HEK293 (cell line): ENCODE data around the gene DEFB125.
A peak's percentile ranks its signal among the peaks of the same experiment; 100 is the strongest.

Experiments
- CTCF ChIA-PET: fragments of 350-600 bp; formaldehyde crosslinking; extraction: SDS; loops from one replicate; lab custom pipeline; 2021; ENCODE audit warnings: antibody characterized with exemption; lab: Yijun Ruan, JAX
- POLR2A ChIA-PET: fragments of 300-600 bp; formaldehyde crosslinking; extraction: SDS; loops from one replicate; lab custom pipeline; 2020; ENCODE audit warnings: antibody characterized with exemption, inconsistent platforms; lab: Yijun Ruan, JAX
- H3K27ac ChIP-seq: fragments of 200-500 bp; sonication (Bioruptor generic); 2 replicates; pipeline ENCODE4 v1.5.1; 2014; ENCODE audit warnings: low read depth, low read length, control low read depth, inconsistent platforms; ENCODE audit errors: extremely low read depth
- H3K36me3 ChIP-seq, 2 experiments: fragments of 200-500 bp in 1 of 2; sonication (Bioruptor generic) in 1 of 2; 1 replicate in 1 of 2; 2 replicates in 1 of 2; pipeline ENCODE4 v1.5.1; 2014 to 2017; ENCODE audit warnings: inconsistent platforms in 2 of 2, low read length in 2 of 2; ENCODE audit not compliant: control insufficient read depth in 2 of 2, insufficient read depth in 1 of 2
- H3K4me1 ChIP-seq: fragments of 200-500 bp; sonication (Bioruptor generic); 2 replicates; pipeline ENCODE4 v1.5.1; 2014; ENCODE audit warnings: mild to moderate bottlenecking, low read length, inconsistent platforms; ENCODE audit not compliant: control insufficient read depth, insufficient read depth
- H3K4me3 ChIP-seq: 2 replicates; pipeline ENCODE4 v1.5.1; 2011; ENCODE audit warnings: low read depth, mild to moderate bottlenecking, control low read depth, low read length, moderate library complexity
- H3K9me3 ChIP-seq: fragments of 200-500 bp; sonication (Bioruptor generic); 2 replicates; pipeline ENCODE4 v1.5.1; 2014; ENCODE audit warnings: low read depth, low read length, inconsistent platforms; ENCODE audit not compliant: control insufficient read depth, insufficient read depth
- EGR2 ChIP-seq: fragments of 450-650 bp; formaldehyde crosslinking; IDR thresholded peaks from 2 replicates; pipeline ENCODE4 v1.5.1; 2016; ENCODE audit warnings: low read depth, missing biosample characterization, missing genetic modification characterization
- SP7 ChIP-seq: fragments of 450-650 bp; formaldehyde crosslinking; IDR thresholded peaks from 2 replicates; pipeline ENCODE4 v1.5.1; 2016; ENCODE audit warnings: missing biosample characterization, missing genetic modification characterization
- TRIM28 ChIP-seq: IDR thresholded peaks from 2 replicates; pipeline ENCODE4 v1.6.1; 2011; ENCODE audit warnings: low read length, control low read depth, borderline replicate concordance
- ZBTB1 ChIP-seq: fragments of 450-650 bp; formaldehyde crosslinking; IDR thresholded peaks from 2 replicates; pipeline ENCODE4 v1.5.1; 2016; ENCODE audit warnings: missing biosample characterization, missing genetic modification characterization
- ZBTB17 ChIP-seq: fragments of 450-650 bp; formaldehyde crosslinking; IDR thresholded peaks from 2 replicates; pipeline ENCODE4 v1.5.1; 2016; ENCODE audit warnings: missing biosample characterization, missing genetic modification characterization
- ZBTB7A ChIP-seq: fragments of 450-650 bp; formaldehyde crosslinking; IDR thresholded peaks from 2 replicates; pipeline ENCODE4 v1.5.1; 2016; ENCODE audit warnings: low read depth, missing biosample characterization, missing genetic modification characterization
- ZNF433 ChIP-seq: fragments of 450-650 bp; formaldehyde crosslinking; IDR thresholded peaks from 2 replicates; pipeline ENCODE4 v1.5.1; 2016; ENCODE audit warnings: missing biosample characterization, missing genetic modification characterization, low read depth
- ZNF623 ChIP-seq: fragments of 450-650 bp; formaldehyde crosslinking; IDR thresholded peaks from 2 replicates; pipeline ENCODE4 v1.5.1; 2016; ENCODE audit warnings: missing biosample characterization, missing genetic modification characterization
- ZNF654 ChIP-seq: fragments of 450-650 bp; formaldehyde crosslinking; IDR thresholded peaks from 2 replicates; pipeline ENCODE4 v1.5.1; 2016; ENCODE audit warnings: low read depth, missing biosample characterization, missing genetic modification characterization
- ZSCAN5A ChIP-seq: fragments of 450-650 bp; formaldehyde crosslinking; IDR thresholded peaks from 2 replicates; pipeline ENCODE4 v1.5.1; 2016; ENCODE audit warnings: missing biosample characterization, missing genetic modification characterization
- TF ChIP-seq, protein P1 (sequence below): fragments of 450-650 bp; formaldehyde crosslinking; IDR thresholded peaks from 2 replicates; pipeline ENCODE4 v1.5.1; 2016; ENCODE audit warnings: missing biosample characterization, missing genetic modification characterization
- TF ChIP-seq, protein P2 (sequence below): fragments of 450-650 bp; formaldehyde crosslinking; conservative IDR thresholded peaks from 2 replicates; pipeline ENCODE4 v1.5.1; 2016; ENCODE audit warnings: low read depth, missing biosample characterization, missing genetic modification characterization
- TF ChIP-seq, protein P3 (sequence below): fragments of 450-650 bp; formaldehyde crosslinking; IDR thresholded peaks from 2 replicates; pipeline ENCODE4 v1.5.1; 2017; ENCODE audit warnings: missing biosample characterization, missing genetic modification characterization

DEFB125 gene

GRCh38 chr20:137668-138490 lies 50.4 kb downstream of the DEFB125 start:
- TF ChIP-seq, protein P1, sequence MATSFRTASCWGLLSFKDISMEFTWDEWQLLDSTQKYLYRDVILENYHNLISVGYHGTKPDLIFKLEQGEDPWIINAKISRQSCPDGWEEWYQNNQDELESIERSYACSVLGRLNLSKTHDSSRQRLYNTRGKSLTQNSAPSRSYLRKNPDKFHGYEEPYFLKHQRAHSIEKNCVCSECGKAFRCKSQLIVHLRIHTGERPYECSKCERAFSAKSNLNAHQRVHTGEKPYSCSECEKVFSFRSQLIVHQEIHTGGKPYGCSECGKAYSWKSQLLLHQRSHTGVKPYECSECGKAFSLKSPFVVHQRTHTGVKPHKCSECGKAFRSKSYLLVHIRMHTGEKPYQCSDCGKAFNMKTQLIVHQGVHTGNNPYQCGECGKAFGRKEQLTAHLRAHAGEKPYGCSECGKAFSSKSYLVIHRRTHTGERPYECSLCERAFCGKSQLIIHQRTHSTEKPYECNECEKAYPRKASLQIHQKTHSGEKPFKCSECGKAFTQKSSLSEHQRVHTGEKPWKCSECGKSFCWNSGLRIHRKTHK (tag by site-specific recombination): peak; percentile 44; the same call in 1 of the 2 replicates
- TF ChIP-seq ZBTB1 (no peak), SP7 (tag by site-specific recombination) (0 out of 2 replicates have a peak, but pooled peaks have one; percentile 20), TRIM28 (0 out of 2 replicates have a peak, but pooled peaks have one; percentile 44), ZNF654 (tag by site-specific recombination) (peak; percentile 23; the same call in 1 of the 2 replicates), ZSCAN5A (tag by site-specific recombination) (peak; percentile 57; the same call in 1 of the 2 replicates), ZBTB7A (tag by site-specific recombination) (no peak)
- TF ChIP-seq, protein P2, sequence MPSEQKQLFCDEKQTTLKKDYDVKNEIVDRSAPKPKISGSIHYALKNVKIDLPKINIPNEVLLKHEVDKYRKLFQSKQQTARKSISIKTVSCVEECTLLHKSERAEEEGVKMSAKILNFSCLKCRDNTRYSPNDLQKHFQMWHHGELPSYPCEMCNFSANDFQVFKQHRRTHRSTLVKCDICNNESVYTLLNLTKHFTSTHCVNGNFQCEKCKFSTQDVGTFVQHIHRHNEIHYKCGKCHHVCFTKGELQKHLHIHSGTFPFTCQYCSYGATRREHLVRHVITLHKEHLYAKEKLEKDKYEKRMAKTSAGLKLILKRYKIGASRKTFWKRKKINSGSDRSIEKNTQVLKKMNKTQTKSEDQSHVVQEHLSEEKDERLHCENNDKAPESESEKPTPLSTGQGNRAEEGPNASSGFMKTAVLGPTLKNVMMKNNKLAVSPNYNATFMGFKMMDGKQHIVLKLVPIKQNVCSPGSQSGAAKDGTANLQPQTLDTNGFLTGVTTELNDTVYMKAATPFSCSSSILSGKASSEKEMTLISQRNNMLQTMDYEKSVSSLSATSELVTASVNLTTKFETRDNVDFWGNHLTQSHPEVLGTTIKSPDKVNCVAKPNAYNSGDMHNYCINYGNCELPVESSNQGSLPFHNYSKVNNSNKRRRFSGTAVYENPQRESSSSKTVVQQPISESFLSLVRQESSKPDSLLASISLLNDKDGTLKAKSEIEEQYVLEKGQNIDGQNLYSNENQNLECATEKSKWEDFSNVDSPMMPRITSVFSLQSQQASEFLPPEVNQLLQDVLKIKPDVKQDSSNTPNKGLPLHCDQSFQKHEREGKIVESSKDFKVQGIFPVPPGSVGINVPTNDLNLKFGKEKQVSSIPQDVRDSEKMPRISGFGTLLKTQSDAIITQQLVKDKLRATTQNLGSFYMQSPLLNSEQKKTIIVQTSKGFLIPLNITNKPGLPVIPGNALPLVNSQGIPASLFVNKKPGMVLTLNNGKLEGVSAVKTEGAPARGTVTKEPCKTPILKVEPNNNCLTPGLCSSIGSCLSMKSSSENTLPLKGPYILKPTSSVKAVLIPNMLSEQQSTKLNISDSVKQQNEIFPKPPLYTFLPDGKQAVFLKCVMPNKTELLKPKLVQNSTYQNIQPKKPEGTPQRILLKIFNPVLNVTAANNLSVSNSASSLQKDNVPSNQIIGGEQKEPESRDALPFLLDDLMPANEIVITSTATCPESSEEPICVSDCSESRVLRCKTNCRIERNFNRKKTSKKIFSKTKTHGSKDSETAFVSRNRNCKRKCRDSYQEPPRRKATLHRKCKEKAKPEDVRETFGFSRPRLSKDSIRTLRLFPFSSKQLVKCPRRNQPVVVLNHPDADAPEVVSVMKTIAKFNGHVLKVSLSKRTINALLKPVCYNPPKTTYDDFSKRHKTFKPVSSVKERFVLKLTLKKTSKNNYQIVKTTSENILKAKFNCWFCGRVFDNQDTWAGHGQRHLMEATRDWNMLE: peak; percentile 44
- ChIA-PET CTCF (interaction anchor here (0.6 to 2.2 kb wide), 11 partner anchors 8 to 617 kb away, joined by 3 to 14 read pairs (median 3); partner anchors contain the start of gene TRIB3), POLR2A (no interaction called here)
- Histone ChIP-seq H3K9me3 (no peaks in the 10 kb centered on the region), H3K27ac (no peak overlapping the region), H3K4me1 (no peaks in the 10 kb centered on the region), H3K4me3 (no peak overlapping the region), H3K36me3 (no peaks in the 10 kb centered on the region)

DNA sequence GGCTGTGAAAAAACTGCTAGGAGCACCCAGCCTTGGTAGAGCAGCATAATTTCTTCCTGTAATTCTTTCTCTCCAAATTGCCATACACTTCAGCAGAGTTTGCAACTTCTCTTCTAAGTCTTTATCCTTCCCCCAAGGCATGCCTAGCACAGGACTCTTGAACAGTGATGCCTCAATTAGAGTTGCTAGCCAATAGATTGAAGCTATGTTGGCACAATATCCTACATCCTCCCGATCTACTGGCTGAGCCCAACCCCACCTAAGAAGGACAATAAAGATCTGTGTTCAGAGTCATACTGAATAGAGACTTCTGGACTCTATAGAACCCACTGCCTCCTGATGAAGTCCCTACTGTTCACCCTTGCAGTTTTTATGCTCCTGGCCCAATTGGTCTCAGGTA lies 54.8 kb downstream of the DEFB125 start, which contains the start of gene DEFB126:
Gene DEFB126 (plus strand): TSS at position 301 of the 400 bp plus-strand sequence. CDS start 39 bp downstream, at position 340.
- no peak within 1 kb of the TSS for H3K27ac ChIP-seq
- H3K36me3 ChIP-seq: no peaks in the 10 kb centered on the region
- POLR2A ChIA-PET: no interaction called here
- H3K4me1 ChIP-seq: no peaks in the 10 kb centered on the region
- TF ChIP-seq ZBTB17 (tag by site-specific recombination) (peak; percentile 30; the same call in 1 of the 2 replicates), ZNF433 (no peak), ZNF623 (tag by site-specific recombination) (no peak), EGR2 (tag by site-specific recombination) (no peak)
- TF ChIP-seq, protein P3, sequence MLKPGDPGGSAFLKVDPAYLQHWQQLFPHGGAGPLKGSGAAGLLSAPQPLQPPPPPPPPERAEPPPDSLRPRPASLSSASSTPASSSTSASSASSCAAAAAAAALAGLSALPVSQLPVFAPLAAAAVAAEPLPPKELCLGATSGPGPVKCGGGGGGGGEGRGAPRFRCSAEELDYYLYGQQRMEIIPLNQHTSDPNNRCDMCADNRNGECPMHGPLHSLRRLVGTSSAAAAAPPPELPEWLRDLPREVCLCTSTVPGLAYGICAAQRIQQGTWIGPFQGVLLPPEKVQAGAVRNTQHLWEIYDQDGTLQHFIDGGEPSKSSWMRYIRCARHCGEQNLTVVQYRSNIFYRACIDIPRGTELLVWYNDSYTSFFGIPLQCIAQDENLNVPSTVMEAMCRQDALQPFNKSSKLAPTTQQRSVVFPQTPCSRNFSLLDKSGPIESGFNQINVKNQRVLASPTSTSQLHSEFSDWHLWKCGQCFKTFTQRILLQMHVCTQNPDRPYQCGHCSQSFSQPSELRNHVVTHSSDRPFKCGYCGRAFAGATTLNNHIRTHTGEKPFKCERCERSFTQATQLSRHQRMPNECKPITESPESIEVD: no peak
- TF ChIP-seq, all 188 proteins: peak for 1
- Histone ChIP-seq H3K4me3 (no peak within 1 kb of the TSS), H3K9me3 (no peaks in the 10 kb centered on the region)
- CTCF ChIA-PET: no interaction called here
